Urinary bladder (tissue), 4 donors: ENCODE data around the gene TBC1D22A. TPM values are rescaled to one million over a fixed set of nuclear protein-coding genes. Genes with fewer than 3 reads are reported as not detected.
A peak's percentile ranks its signal among the peaks of the same experiment; 100 is the strongest.
"Not testable (repeated sequence)": the region's sequence is repeated elsewhere in the genome, so short reads cannot be mapped to it uniquely, and the experiment has no call there.

Source experiments
- DNase-seq: peaks from one replicate; pipeline ENCODE4 v3.0.0-alpha.2; 2015; ENCODE audit errors: extremely low spot score
- H3K27ac ChIP-seq: one replicate; pipeline ENCODE4 v1.5.1; 2013; ENCODE audit warnings: low read depth, mild to moderate bottlenecking, moderate library complexity
- H3K36me3 ChIP-seq: one replicate; pipeline ENCODE4 v1.6.1; 2013; ENCODE audit warnings: mild to moderate bottlenecking, moderate library complexity; ENCODE audit not compliant: insufficient read depth
- H3K4me1 ChIP-seq: one replicate; pipeline ENCODE4 v1.6.1; 2013; ENCODE audit warnings: mild to moderate bottlenecking, moderate library complexity; ENCODE audit not compliant: insufficient read depth
- H3K4me3 ChIP-seq: one replicate; pipeline ENCODE4 v1.5.1; 2013; ENCODE audit warnings: low read depth, low read length
- WGBS: extraction: QIAGEN DNeasy Blood & Tissue Kit; methylation state at CpG from one replicate; pipeline ENCODE4 v1.1.7; 2013; 5-methylcytosine and 5-hydroxymethylcytosine counted together
- polyA plus RNA-seq: library from polyadenylated mRNA; stranded (reverse); fragments of 200-250 nt; gene quantifications from one replicate; pipeline ENCODE4 v1.2.3, GENCODE V29; 2013
- total RNA-seq: library from RNA; depleted of rRNA; stranded (reverse); fragments of >200 nt; gene quantifications from one replicate; pipeline ENCODE4 v1.2.3, GENCODE V29; 2014
- donor health status: healthy with polysubstance abuse.
- donor health status: healthy.

The TBC1D22A gene
- total and polyA plus RNA-seq, 2 donors, result 7.7 to 19.1 TPM

DNA sequence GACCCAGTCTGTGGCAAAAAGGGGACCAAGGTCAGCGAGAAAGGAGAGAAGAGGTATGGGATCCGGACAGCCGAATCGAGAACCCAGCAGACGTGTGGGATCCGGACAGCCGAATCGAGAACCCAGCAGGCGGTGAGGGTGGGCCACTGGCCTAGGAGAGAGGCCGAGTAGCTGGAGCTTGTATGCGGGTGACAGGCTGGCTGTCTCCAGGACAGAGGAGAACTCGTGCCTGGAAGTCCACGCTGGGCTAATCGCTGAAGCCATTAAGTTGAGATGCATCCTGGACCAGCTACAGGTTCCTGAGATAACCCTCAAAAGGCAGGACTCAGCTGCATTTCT is 30.4 kb upstream of the TBC1D22A start:
- H3K4me3 ChIP-seq, result no peak overlapping the region
- DNase-seq, result no peak
- 94% methylated on average over 14 of the region's 14 CpGs for WGBS
- no peaks in the 10 kb centered on the region for H3K36me3 ChIP-seq
- no peak overlapping the region for H3K27ac ChIP-seq
- H3K4me1 ChIP-seq, result no peaks in the 10 kb centered on the region

DNA sequence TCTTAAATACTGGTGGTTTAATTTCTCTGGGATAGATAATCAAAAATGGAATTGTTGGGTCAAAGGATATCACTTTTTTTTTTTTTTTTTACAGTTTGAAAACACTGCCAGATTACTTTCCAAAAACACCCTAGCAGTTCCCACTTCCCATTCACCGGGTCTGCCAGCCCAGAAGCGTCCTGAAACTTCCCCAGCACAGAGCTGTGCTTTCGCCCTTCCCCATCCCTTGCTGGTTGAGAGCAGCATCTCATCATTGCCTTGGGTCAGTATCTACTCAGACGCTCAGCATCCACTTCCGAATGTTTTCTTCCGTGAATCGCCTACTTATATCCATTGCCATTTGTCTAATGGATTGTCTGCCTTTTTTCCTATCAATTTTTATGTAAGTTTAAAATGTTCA is 29.9 kb upstream of the TBC1D22A start:
- Histone ChIP-seq H3K36me3 (no peaks in the 10 kb centered on the region), H3K4me3 (no peak overlapping the region), H3K4me1 (no peaks in the 10 kb centered on the region), H3K27ac (no peak overlapping the region)
- no peak for DNase-seq
- WGBS, result 90% methylated on average over 7 of the region's 7 CpGs

DNA sequence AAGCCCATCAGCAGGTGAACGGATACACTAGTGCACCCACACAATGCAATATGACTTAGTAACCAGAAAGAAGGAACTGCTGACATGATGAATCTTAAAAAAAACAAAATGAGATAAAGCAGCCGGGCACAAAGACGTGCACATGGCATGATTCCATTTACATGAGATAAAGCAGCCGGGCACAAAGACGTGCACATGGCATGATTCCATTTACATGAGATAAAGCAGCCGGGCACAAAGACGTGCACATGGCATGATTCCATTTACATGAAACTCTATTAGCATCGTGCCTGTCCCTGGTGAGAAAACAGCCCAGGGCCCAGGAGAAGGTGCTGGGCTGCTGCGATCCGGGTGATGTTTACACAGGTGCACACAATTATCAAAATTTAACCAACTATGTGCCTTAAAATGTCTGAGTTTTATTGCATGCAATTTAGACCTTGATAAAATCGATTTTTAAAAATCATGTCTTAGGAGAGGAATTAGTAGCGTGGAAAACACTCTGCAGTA is 28.2 kb upstream of the TBC1D22A start:
- H3K27ac ChIP-seq, DNase-seq, H3K4me1 ChIP-seq, H3K4me3 ChIP-seq, H3K36me3 ChIP-seq: not testable (repeated sequence)
- 28% methylated on average over 12 of the region's 12 CpGs for WGBS

DNA sequence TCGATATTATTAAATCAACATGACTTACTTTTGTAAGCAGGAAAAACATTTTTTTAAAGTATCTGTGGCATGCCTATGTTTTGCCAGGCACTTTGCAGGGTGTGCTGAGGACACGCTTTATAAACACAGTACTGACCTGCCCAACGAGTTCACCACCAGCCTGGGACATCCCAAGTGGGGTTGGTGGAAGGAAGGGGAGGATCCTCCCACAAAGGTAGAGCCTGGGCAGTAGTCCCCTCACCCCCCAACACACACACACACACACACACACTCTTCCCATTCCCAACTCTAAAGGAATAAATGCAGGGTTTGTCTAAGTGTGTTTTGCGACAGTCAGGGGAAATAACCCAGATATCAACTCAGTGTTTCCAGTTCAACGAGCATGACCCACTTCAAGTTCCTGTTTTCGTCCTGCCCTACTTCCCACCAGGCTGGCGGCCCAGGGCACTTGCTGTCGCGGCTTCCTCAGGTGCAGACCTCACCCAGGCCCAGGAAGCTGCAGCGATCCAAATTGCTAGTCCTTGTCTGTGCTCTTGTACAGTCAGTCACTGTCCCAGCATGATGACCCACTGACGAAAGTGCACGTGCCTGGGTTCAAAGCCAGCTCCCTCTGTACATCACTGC is 27.5 kb upstream of the TBC1D22A start:
- Histone ChIP-seq H3K4me3 (no peak overlapping the region), H3K27ac (peak overlapping the region; percentile 3), H3K4me1 (no peaks in the 10 kb centered on the region), H3K36me3 (no peaks in the 10 kb centered on the region)
- WGBS, result 56% methylated on average over 12 of the region's 12 CpGs
- DNase-seq, result no peak

DNA sequence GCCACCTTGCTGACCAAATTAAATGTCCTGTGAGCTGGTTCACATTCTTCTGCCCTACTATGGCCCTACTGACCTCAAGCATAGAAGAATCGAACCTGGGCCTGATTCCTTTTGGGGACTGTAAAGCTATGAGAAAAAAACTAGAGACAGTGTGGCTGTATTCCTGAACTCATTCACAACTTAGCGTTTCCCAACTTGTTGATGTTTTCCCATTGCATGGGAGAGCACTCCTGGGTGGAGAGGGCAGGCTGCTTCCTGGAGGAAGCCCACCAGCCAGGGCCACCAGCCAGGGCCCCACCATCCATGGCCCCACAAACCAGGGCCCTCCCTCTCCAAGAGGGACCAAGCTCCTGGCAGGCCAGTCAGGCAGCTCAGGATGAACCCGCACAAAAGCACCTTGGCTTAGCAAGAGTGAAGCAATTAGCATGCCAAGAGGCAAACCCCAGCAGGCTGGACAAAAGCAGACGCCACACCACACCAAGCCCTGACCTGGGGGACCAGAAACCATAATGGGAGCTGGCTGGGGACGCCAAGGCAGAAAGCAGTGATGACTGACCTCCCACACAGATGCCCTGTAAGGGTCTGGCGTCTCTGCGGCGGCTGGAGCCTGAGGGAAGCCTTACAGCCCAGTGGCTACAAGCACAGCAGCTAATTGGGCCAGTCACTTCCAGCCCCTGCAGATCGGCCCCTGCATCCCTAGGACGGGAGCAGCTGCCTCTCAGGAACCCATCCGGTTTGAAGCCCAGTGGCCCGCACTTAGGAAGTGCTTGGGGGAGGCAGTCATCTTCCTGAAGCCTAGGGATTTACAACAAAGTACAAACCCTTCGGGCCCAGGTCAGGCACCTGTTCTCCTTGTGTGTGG is 26.5 kb upstream of the TBC1D22A start:
- no peak overlapping the region for H3K4me3 ChIP-seq
- H3K36me3 ChIP-seq, result no peaks in the 10 kb centered on the region
- H3K4me1 ChIP-seq, result no peaks in the 10 kb centered on the region
- 80% methylated on average over 13 of the region's 13 CpGs for WGBS
- no peak overlapping the region for H3K27ac ChIP-seq
- DNase-seq, result no peak

DNA sequence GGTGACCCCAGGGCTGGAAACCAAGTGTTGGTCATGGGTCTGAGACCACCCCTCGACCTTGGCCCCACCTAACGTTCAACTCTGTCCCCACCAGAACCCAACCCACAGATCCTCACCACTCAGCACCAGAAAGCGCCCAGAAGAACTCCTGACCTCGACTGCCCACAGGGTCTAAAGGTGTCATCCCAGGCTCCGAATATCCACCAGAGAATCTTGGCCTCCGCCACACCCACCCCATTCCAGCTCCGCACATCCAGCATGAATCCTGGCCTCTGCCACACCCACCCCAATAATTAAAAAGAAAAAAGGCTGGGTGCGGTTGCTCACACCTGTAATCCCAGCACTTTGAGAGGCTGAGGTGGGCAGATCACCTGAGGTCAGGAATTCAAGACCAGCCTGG is 25.7 kb upstream of the TBC1D22A start:
- Histone ChIP-seq H3K4me3 (peak overlapping the region; percentile 92), H3K27ac (no peak overlapping the region), H3K4me1 (no peaks in the 10 kb centered on the region), H3K36me3 (no peaks in the 10 kb centered on the region)
- no peak for DNase-seq
- 75% methylated on average over 8 of the region's 8 CpGs for WGBS

DNA sequence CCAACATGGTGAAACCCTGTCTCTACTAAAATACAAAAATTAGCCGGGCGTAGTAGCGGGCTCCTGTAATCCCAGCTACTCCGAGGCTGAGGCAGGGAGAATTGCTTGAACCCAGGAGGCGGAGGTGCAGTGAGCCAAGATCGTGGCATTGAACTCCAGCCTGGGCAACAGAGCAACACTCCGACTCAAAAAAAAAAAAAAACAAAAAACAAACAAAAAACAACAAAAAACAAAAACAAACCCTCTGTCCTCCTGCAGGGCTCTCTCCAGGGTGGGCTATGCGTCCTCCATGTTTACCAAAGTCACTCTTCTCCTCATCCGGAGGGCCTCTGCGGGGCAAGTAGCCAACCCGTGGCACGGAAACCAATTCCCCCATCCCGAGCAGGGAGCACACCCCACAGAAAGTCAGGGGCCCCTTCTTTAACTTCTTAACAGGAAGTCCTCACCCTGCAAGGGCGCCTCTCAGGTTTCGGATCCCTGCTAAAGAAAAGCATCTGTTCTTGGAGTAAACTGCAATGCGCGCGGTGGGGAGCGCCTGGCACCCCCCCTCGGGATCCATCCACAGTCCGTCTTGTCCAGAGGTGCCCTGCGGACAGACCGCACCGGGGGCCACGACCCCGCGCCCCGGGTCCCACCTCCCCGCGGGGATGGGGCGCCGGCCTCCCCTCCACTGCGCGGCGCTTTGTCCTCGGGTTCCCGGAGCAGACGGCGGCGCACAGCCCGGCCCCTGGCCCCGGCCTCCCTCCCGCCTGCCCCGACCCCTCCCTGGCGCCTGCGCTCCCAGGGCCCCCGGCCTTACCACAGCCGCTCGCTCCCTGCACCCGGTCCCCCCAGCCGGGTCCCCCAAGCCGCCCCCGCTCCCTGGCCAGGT is 25.1 kb upstream of the TBC1D22A start:
- 6% methylated on average over 53 of the region's 53 CpGs for WGBS
- DNase-seq, result no peak
- Histone ChIP-seq H3K4me3 (peak overlapping the region; percentile 92), H3K36me3 (no peaks in the 10 kb centered on the region), H3K27ac (peak overlapping the region; percentile 80), H3K4me1 (no peaks in the 10 kb centered on the region)

DNA sequence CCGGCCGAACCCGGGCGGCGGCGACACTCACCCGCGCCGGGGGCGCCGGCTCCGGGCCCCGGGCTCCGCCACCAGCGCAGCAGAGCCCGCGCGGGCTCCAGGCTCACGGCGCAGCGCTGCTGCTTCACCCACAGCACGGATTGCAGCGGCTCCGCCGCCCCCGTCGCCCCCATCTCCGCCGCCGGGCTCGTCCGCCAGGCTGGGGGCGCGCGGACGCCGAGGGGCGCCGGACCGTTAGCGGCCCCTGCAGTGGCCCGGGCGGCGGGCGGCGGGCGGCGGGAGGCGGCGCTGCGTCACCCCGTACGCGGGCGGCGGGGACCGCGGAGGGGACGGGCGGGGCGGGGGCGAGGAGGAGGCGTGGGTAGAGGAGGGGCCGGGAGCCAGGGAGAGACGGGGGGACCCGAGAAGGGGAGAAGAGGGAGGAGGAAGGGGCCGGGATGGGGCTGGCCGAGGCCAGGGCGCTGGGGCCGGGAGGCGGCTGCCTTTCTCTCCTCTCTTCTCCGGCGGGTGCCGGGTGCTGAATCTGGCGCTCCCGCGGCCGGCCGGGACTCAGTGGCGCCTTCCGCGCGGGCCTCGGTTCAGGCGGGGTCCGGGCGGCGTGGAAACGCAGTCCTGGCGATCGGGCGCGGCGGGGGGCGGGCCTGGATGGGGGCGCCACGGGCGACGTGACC is 24.3 kb upstream of the TBC1D22A start, which contains the start of gene CERK:
Gene CERK (minus strand): TSS at position 277 of the 671 bp plus-strand sequence. CDS start 104 bp downstream, at position 173.
- H3K4me3 ChIP-seq, result peak within 1 kb of the TSS; percentile 92
- peak within 1 kb of the TSS; percentile 85 for H3K27ac ChIP-seq
- no peak for DNase-seq
- no peaks in the 10 kb centered on the region for H3K4me1 ChIP-seq
- under 1% methylated on average over 97 of the region's 99 CpGs for WGBS
- H3K36me3 ChIP-seq, result no peaks in the 10 kb centered on the region

DNA sequence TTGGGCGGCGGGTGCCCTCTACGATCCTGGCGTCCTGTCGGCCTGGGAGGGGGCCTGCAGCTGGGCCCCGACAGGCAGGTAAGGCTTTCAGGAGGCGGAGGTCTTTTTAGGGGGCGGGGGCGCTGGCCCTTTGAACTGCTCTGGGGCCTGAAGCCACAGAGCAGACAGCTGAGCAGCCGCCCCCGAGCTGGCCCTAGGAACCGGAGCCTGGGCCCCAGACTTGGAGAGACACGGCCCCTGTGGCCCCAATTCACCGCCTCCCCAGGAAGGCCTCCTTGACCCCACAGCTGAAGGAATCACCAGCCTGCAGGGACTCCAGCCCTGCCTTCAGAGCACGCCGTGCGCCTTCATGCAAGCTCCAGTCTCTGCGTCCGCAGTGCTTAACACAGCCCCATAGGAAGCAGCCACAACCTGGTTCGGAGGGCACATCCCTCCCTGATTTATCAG is 23.8 kb upstream of the TBC1D22A start:
- no peaks in the 10 kb centered on the region for H3K4me1 ChIP-seq
- 13% methylated on average over 20 of the region's 20 CpGs for WGBS
- H3K27ac ChIP-seq, result peak overlapping the region; percentile 85
- H3K36me3 ChIP-seq, result no peaks in the 10 kb centered on the region
- peak overlapping the region; percentile 92 for H3K4me3 ChIP-seq
- no peak for DNase-seq

DNA sequence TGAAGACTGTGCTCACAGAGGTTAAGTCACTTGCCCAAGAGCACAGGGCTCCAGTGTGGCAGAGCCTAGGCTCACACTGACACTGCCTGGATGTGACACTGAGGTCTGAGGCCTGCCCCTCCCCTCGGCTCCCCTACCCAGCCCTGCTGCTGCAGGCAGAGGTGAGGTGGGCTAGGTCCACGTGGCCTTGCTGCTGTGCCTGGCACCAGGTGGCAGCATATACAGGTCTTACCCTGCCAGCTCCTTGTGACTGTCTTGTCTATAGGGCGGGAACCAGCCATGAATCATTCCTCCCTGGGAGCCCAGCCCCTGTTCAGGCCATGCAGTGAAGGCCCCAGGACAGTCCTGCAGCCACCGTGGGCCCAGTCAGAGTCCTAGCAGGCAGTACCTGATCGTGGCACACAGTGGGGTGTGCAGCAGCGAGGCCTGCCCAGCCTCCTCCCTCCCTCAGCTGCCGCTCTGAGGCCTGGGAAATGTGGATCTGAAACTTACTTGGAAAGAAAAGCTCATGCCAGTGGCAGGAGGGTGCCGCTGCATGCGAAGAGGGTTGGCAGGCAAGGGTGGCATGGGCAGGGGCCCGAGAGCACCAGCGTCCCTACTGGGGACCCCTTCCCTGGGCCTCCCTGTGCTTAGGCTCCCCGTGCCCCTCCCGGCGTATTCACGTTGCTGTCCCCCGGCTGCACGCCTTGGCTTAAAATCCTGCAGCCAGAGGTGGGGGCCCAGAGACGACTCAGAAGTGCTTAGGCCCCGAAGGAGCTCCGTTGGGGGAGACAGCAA is 23.2 kb upstream of the TBC1D22A start:
- no peak overlapping the region for H3K27ac ChIP-seq
- H3K36me3 ChIP-seq, result no peaks in the 10 kb centered on the region
- H3K4me1 ChIP-seq, result no peaks in the 10 kb centered on the region
- DNase-seq, result no peak
- whole genome bisulfite sequencing, result 76% methylated on average over 20 of the region's 20 CpGs
- H3K4me3 ChIP-seq, result peak overlapping the region; percentile 92

DNA sequence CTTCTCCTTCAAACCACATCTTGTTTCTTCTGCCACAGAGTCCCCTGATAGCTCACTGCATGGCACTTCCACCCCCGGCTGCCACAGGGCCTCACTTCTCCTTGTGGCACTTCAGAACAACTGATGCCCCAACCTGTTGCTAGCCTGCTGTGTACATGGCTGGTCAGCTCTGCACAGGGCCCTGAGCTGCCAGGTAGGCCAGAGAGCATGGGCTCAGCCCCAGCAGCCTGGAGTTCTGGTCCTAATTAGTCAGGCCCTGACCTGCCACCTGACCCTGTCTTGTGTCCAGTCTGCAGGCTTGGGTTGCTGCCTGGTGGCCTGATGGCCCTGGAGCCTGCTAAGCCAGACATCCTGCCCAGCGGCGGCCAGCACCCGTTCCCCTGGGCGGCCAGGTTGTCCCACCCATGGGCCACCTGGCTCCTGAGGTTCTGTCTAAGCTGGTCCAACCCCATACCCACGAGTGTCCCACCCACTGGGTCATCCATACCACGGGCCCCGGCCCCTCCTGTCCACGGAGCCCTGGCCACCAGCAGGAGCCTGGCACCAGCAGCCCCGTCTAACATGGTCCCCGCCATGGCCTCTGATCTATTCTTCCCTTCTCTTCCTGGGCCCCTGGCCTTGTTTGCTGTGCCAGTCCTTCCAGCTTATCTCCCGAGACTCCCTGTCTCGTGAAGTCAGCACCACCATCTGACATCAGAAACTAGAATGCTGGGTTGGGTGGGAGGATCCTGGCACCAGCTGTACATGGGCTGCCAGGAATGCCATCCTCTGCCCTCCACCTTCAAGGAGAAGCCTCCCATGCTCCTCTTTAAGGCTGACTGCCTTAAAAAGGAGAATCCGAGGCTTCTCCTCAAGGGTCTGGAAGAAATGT is 21.3 kb upstream of the TBC1D22A start:
- Histone ChIP-seq H3K4me1 (no peaks in the 10 kb centered on the region), H3K4me3 (no peak overlapping the region), H3K36me3 (no peaks in the 10 kb centered on the region), H3K27ac (no peak overlapping the region)
- 86% methylated on average over 14 of the region's 14 CpGs for WGBS
- no peak for DNase-seq
